Thoracic aorta (tissue), 2 donors: Measurements from ENCODE around the gene MTURN. TPM values are rescaled to one million over a fixed set of nuclear protein-coding genes. Genes with fewer than 3 reads are reported as not detected.
A peak's percentile ranks its signal among the peaks of the same experiment; 100 is the strongest.

Experiments
- ATAC-seq: fragments of 150-250 bp; one replicate; pipeline ENCODE4 v1.8.0; 2017; ENCODE audit warnings: low read depth; ENCODE audit not compliant: insufficient number of reproducible peaks, low FRiP score
- DNase-seq: peaks from one replicate; pipeline ENCODE4 v3.0.0-alpha.2; 2020; ENCODE audit warnings: low spot score
- H3K27ac ChIP-seq, 2 donors: fragments of 200-600 bp; sonication (generic); 1 replicate in 1 of 2; 2 replicates in 1 of 2; pipeline ENCODE4 v1.5.1; 2016; ENCODE audit warnings: mild to moderate bottlenecking in 2 of 2, moderate library complexity in 2 of 2
- H3K27me3 ChIP-seq: fragments of 200-600 bp; sonication (generic); replicated peaks from 2 replicates; pipeline ENCODE4 v1.6.0; 2016; ENCODE audit warnings: mild to moderate bottlenecking; ENCODE audit not compliant: insufficient read depth
- H3K36me3 ChIP-seq: fragments of 200-600 bp; sonication (generic); one replicate; pipeline ENCODE4 v1.5.1; 2016
- H3K4me1 ChIP-seq, 2 donors: fragments of 200-600 bp; sonication (generic); 1 replicate in 1 of 2; 2 replicates in 1 of 2; pipeline versions ENCODE4 v1.5.1 to v1.6.0; 2016; ENCODE audit warnings: low read depth in 2 of 2, mild to moderate bottlenecking in 1 of 2; ENCODE audit not compliant: control insufficient read depth in 1 of 2
- H3K4me3 ChIP-seq: fragments of 200-600 bp; sonication (generic); 2 replicates; pipeline ENCODE4 v1.5.1; 2016; ENCODE audit warnings: mild to moderate bottlenecking
- H3K9me3 ChIP-seq: fragments of 200-600 bp; sonication (generic); 2 replicates; pipeline ENCODE4 v1.5.1; 2016
- total RNA-seq, 2 donors: library from RNA; depleted of rRNA; stranded (reverse); fragments of >200 nt; gene quantifications; one replicate each; pipeline versions ENCODE4 v1.1.0 to v1.2.3, GENCODE V29; 2016
- TF ChIP-seq, protein P1 (sequence below): fragments of 200-600 bp; sonication (generic); IDR thresholded peaks from one replicate; pipeline ENCODE4 v1.5.1; 2019; ENCODE audit warnings: antibody characterized with exemption

The MTURN gene
- 10 to 100 TPM; 71.1 to 80.1 TPM for total RNA-seq

DNA sequence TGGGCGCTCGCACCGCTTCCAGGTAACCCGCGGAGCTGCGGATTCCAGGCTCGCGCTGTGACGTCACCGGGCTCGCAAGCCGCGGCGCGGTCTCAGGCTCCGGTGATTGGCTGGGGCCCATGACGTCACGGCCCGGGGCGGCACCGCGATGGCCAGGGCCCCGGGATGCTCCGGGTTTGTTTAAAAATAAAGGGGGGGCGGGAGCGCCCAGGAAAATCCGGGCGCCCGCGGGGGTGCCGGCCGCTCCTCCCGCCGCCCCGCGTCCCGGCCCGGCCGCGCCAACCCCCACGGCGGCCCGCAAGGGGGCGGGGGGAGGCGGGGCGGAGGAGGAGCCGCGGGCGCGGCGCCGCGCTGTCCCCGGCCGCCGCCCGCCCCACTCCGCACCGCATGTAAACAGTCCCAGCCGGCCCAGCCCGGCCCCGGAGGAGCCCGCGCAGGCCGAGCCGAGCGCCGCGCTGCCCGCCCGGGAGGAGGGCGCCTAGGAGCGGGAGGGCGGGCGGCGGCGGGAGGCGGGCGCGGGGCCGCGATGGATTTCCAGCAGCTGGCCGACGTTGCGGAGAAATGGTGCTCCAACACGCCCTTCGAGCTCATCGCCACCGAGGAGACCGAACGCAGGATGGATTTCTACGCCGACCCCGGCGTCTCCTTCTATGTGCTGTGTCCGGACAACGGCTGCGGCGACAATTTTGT, at the start of gene MTURN:
Gene MTURN, plus strand, starts transcription at position 376 of the 690 bp plus-strand sequence. Its CDS starts 151 bp downstream, at position 527.
- Histone ChIP-seq H3K4me1 (peaks cover 14 to 39% of the 10 kb centered on the region in 2 donors), H3K9me3 (no peaks in the 10 kb centered on the region), H3K36me3 (no peaks in the 10 kb centered on the region), H3K27ac (peak within 1 kb of the TSS; percentile 89 to 90), H3K4me3 (peak within 1 kb of the TSS; percentile 90), H3K27me3 (no peaks in the 10 kb centered on the region)
- peak; percentile 75 for ATAC-seq
- DNase-seq: peak; percentile 60
- TF ChIP-seq, protein P1, sequence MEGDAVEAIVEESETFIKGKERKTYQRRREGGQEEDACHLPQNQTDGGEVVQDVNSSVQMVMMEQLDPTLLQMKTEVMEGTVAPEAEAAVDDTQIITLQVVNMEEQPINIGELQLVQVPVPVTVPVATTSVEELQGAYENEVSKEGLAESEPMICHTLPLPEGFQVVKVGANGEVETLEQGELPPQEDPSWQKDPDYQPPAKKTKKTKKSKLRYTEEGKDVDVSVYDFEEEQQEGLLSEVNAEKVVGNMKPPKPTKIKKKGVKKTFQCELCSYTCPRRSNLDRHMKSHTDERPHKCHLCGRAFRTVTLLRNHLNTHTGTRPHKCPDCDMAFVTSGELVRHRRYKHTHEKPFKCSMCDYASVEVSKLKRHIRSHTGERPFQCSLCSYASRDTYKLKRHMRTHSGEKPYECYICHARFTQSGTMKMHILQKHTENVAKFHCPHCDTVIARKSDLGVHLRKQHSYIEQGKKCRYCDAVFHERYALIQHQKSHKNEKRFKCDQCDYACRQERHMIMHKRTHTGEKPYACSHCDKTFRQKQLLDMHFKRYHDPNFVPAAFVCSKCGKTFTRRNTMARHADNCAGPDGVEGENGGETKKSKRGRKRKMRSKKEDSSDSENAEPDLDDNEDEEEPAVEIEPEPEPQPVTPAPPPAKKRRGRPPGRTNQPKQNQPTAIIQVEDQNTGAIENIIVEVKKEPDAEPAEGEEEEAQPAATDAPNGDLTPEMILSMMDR: no peak

GRCh38 chr7:30086529-30086928, 48.3 kb upstream of the MTURN start:
- Histone ChIP-seq H3K4me3 (no peak overlapping the region), H3K36me3 (no peaks in the 10 kb centered on the region), H3K27ac (no peak overlapping the region), H3K27me3 (no peaks in the 10 kb centered on the region), H3K9me3 (no peaks in the 10 kb centered on the region), H3K4me1 (peaks cover 0 to 2% of the 10 kb centered on the region in 2 donors)
- DNase-seq: no peak
- TF ChIP-seq, protein P1: no peak
- ATAC-seq: no peak

DNA sequence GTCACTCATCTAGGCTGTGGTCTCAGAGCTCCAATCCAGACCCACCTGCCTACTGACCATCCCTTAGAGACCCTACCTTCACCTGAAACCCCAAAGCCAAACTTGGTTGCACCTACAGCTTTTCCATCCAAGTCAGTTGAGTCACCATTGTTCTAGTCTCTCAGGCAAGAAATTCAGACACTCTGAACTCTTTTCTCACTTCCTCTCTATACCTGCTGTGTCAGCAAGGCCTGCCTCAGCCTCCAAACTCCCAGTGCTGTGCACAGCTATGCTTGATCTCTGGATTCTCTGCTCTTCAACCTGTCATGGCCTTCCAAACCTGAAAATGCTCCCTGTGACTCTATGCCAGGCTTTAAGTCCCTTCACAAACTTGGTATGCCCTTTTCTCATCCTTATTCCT, 47.4 kb upstream of the MTURN start:
- Histone ChIP-seq H3K36me3 (no peaks in the 10 kb centered on the region), H3K4me1 (peaks cover 0 to 3% of the 10 kb centered on the region in 2 donors), H3K9me3 (no peaks in the 10 kb centered on the region), H3K27ac (no peak overlapping the region), H3K27me3 (no peaks in the 10 kb centered on the region), H3K4me3 (no peak overlapping the region)
- no peak for ATAC-seq
- TF ChIP-seq, protein P1: no peak
- DNase-seq: no peak

DNA sequence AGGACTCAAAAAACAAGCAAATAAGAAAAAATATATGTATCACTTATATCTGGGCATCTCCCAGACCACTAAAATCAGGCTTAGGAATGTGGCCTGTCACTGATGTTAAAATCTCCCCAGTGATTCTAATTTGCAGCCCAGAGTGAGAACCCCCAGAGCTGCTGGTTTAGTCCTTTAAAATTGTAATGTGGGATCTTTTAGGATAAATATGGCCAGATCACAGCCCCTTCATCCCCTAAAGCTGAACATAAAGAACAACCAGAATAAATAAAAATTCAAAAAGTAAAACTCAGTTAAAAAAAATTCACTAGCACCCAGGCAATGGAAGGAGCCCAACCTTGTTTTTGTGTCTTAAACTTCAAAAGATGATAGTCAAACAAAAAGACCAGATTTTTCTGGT, 46.4 kb upstream of the MTURN start:
- Histone ChIP-seq H3K36me3 (no peaks in the 10 kb centered on the region), H3K9me3 (no peaks in the 10 kb centered on the region), H3K4me3 (no peak overlapping the region), H3K4me1 (peaks cover 0 to 3% of the 10 kb centered on the region in 2 donors), H3K27ac (no peak overlapping the region), H3K27me3 (no peaks in the 10 kb centered on the region)
- DNase-seq: no peak
- no peak for ATAC-seq
- TF ChIP-seq, protein P1: no peak

- H3K27ac ChIP-seq: no peak overlapping the region
- no peak for DNase-seq
- ATAC-seq: no peak
Observed at GRCh38 chr7:30090111-30090510, 44.7 kb upstream of the MTURN start.

More at GRCh38 chr7:30090111-30090510, 44.7 kb upstream of the MTURN start:
- Histone ChIP-seq H3K27me3 (no peaks in the 10 kb centered on the region), H3K9me3 (no peaks in the 10 kb centered on the region), H3K4me3 (no peak overlapping the region), H3K36me3 (no peaks in the 10 kb centered on the region), H3K4me1 (peaks cover 0 to 3% of the 10 kb centered on the region in 2 donors)
- TF ChIP-seq, protein P1: no peak
